ENCODE data around the gene MYBPC1. TPM values are rescaled to one million over a fixed set of nuclear protein-coding genes. Genes with fewer than 3 reads are reported as not detected.
"Not testable (repeated sequence)": the region's sequence is repeated elsewhere in the genome, so short reads cannot be mapped to it uniquely, and the experiment has no call there.

The MYBPC1 gene
- total RNA-seq, 1 donor: not detected

- no peak overlapping the region for H3K27ac ChIP-seq (ENCODE audit: low read depth, low read length)
- H3K4me1 ChIP-seq (ENCODE audit: insufficient read depth, low read length): peaks cover 3% of the 10 kb centered on the region
- H2AFZ ChIP-seq (ENCODE audit: low read length): no peak overlapping the region
- no peak for DNase-seq (ENCODE audit: insufficient read length, low spot score, missing footprints)
- TF ChIP-seq CTCF (IDR thresholded peaks at IDR 0.05; ENCODE audit: extremely low read depth, low read depth, low read length): no peak
- H3K79me2 ChIP-seq (ENCODE audit: insufficient read depth, low read length): no peaks in the 10 kb centered on the region
- H4K20me1 ChIP-seq (ENCODE audit: insufficient read depth, low read length): no peaks in the 10 kb centered on the region
- no peaks in the 10 kb centered on the region for H3K36me3 ChIP-seq (ENCODE audit: insufficient read depth, low read length)
- no peaks in the 10 kb centered on the region for H3K9me3 ChIP-seq (ENCODE audit: low read depth, low read length)
- H3K27me3 ChIP-seq (ENCODE audit: insufficient read depth, low read length): no peaks in the 10 kb centered on the region
- no peak overlapping the region for H3K4me2 ChIP-seq (ENCODE audit: insufficient read depth, low read length)
- H3K4me3 ChIP-seq (ENCODE audit: insufficient read depth, low read length): no peak overlapping the region
These were observed 77.1 kb downstream of the MYBPC1 start for GRCh38 chr12:101671833-101672232.

GRCh38 chr12:101675555-101675954 is 80.8 kb downstream of the MYBPC1 start:
- no peaks in the 10 kb centered on the region for H4K20me1 ChIP-seq (ENCODE audit: insufficient read depth, low read length)
- no peak for TF ChIP-seq CTCF (IDR thresholded peaks at IDR 0.05; ENCODE audit: extremely low read depth, low read depth, low read length)
- H3K4me1 ChIP-seq (ENCODE audit: insufficient read depth, low read length): no peaks in the 10 kb centered on the region
- no peaks in the 10 kb centered on the region for H3K27me3 ChIP-seq (ENCODE audit: insufficient read depth, low read length)
- no peaks in the 10 kb centered on the region for H3K36me3 ChIP-seq (ENCODE audit: insufficient read depth, low read length)
- no peak overlapping the region for H3K27ac ChIP-seq (ENCODE audit: low read depth, low read length)
- no peak overlapping the region for H3K4me2 ChIP-seq (ENCODE audit: insufficient read depth, low read length)
- no peaks in the 10 kb centered on the region for H3K79me2 ChIP-seq (ENCODE audit: insufficient read depth, low read length)
- no peak overlapping the region for H3K4me3 ChIP-seq (ENCODE audit: insufficient read depth, low read length)
- H2AFZ ChIP-seq (ENCODE audit: low read length): no peak overlapping the region
- no peaks in the 10 kb centered on the region for H3K9me3 ChIP-seq (ENCODE audit: low read depth, low read length)
- no peak for DNase-seq (ENCODE audit: insufficient read length, low spot score, missing footprints)

- not testable (repeated sequence) for H3K9me3 ChIP-seq (ENCODE audit: low read depth, low read length); H3K79me2 ChIP-seq (ENCODE audit: insufficient read depth, low read length); H3K4me3 ChIP-seq (ENCODE audit: insufficient read depth, low read length); H3K4me2 ChIP-seq (ENCODE audit: insufficient read depth, low read length); H3K36me3 ChIP-seq (ENCODE audit: insufficient read depth, low read length); H3K27me3 ChIP-seq (ENCODE audit: insufficient read depth, low read length); H4K20me1 ChIP-seq (ENCODE audit: insufficient read depth, low read length); DNase-seq (ENCODE audit: insufficient read length, low spot score, missing footprints); H3K4me1 ChIP-seq (ENCODE audit: insufficient read depth, low read length); H2AFZ ChIP-seq (ENCODE audit: low read length); H3K27ac ChIP-seq (ENCODE audit: low read depth, low read length)
These were observed 81.7 kb downstream of the MYBPC1 start for GRCh38 chr12:101676497-101676896.

- Histone ChIP-seq H3K36me3 (ENCODE audit: insufficient read depth, low read length) (no peaks in the 10 kb centered on the region), H4K20me1 (ENCODE audit: insufficient read depth, low read length) (no peaks in the 10 kb centered on the region), H3K4me1 (ENCODE audit: insufficient read depth, low read length) (no peaks in the 10 kb centered on the region), H3K27ac (ENCODE audit: low read depth, low read length) (no peak overlapping the region), H3K9me3 (ENCODE audit: low read depth, low read length) (no peaks in the 10 kb centered on the region), H3K27me3 (ENCODE audit: insufficient read depth, low read length) (peaks cover 3% of the 10 kb centered on the region), H3K4me3 (ENCODE audit: insufficient read depth, low read length) (no peak overlapping the region), H3K79me2 (ENCODE audit: insufficient read depth, low read length) (no peaks in the 10 kb centered on the region), H2AFZ (ENCODE audit: low read length) (no peak overlapping the region), H3K4me2 (ENCODE audit: insufficient read depth, low read length) (no peak overlapping the region)
- no peak for DNase-seq (ENCODE audit: insufficient read length, low spot score, missing footprints)
- no peak for TF ChIP-seq CTCF (IDR thresholded peaks at IDR 0.05; ENCODE audit: extremely low read depth, low read depth, low read length)
These were observed 83.3 kb downstream of the MYBPC1 start for GRCh38 chr12:101678081-101678480.
